Activated CD4-positive, alpha-beta T cell treated with anti-CD3 and anti-CD28 coated beads for 4 hours (primary cell): ENCODE measurements around the gene PHF23.

ENCODE experiments used
- DNase-seq, 2 donors: peaks; one replicate each; pipeline ENCODE4 v3.0.0-alpha.2; 2020

The PHF23 gene

GRCh38 chr17:7239091-7240027, at the start of gene PHF23:
TSS of gene PHF23 (minus strand) at chr17:7239457. CDS start at chr17:7239279, 178 bp downstream.
- peak; percentile 98 for DNase-seq

- DNase-seq = no peak
Observed at GRCh38 chr17:7285679-7286078, 46.4 kb upstream of the PHF23 start.

GRCh38 chr17:7284911-7285310, 45.7 kb upstream of the PHF23 start:
- no peak for DNase-seq

- no peak for DNase-seq
Observed at GRCh38 chr17:7283471-7284216, 44.4 kb upstream of the PHF23 start.

- no peak for DNase-seq
Observed at GRCh38 chr17:7282752-7283321, 43.6 kb upstream of the PHF23 start.

GRCh38 chr17:7281953-7282751, 42.9 kb upstream of the PHF23 start:
- DNase-seq = no peak

GRCh38 chr17:7281074-7281952, 42.1 kb upstream of the PHF23 start, which contains the start of gene SLC2A4:
TSS of gene SLC2A4 (plus strand) at chr17:7281718. CDS start at chr17:7281935, 217 bp downstream.
- peak; percentile 88 to 91 for DNase-seq

- peak; percentile 81 to 86 for DNase-seq
Observed at GRCh38 chr17:7280519-7281073, 41.3 kb upstream of the PHF23 start.

GRCh38 chr17:7279448-7279847, 40.2 kb upstream of the PHF23 start:
- no peak for DNase-seq

GRCh38 chr17:7266784-7267183, 27.5 kb upstream of the PHF23 start:
- DNase-seq = no peak

- no peak for DNase-seq
Observed at GRCh38 chr17:7263801-7264078, 24.5 kb upstream of the PHF23 start.

- no peak for DNase-seq
Observed at GRCh38 chr17:7262935-7263800, 23.9 kb upstream of the PHF23 start.

- no peak for DNase-seq
Observed at GRCh38 chr17:7262192-7262934, 23.1 kb upstream of the PHF23 start, which contains the start of gene CLDN7. TSS of gene CLDN7 (minus strand) at chr17:7262478. CDS start at chr17:7262043, 435 bp downstream.

- peak; percentile 36 to 60 for DNase-seq
Observed at GRCh38 chr17:7261379-7262191, 22.3 kb upstream of the PHF23 start.

GRCh38 chr17:7260651-7261378, 21.6 kb upstream of the PHF23 start:
- peak in 1 of 2 donors; percentile 32 for DNase-seq

- no peak for DNase-seq
Observed at GRCh38 chr17:7260151-7260550, 20.9 kb upstream of the PHF23 start.

- no peak for DNase-seq
Observed at GRCh38 chr17:7259555-7259889, 20.3 kb upstream of the PHF23 start.
